ENCODE results near the gene PGS1.
A peak's percentile ranks its signal among the peaks of the same experiment; 100 is the strongest.

The PGS1 gene

GRCh38 chr17:78365561-78366108 lies 12.8 kb upstream of the PGS1 start:
- DNase-seq (ENCODE audit: low read depth) = no peak

GRCh38 chr17:78366109-78366848 lies 12.2 kb upstream of the PGS1 start:
- no peak for DNase-seq (ENCODE audit: low read depth)

GRCh38 chr17:78367193-78367592 lies 11.3 kb upstream of the PGS1 start:
- DNase-seq (ENCODE audit: low read depth) = no peak

GRCh38 chr17:78368348-78368747 lies 10.1 kb upstream of the PGS1 start:
- no peak for DNase-seq (ENCODE audit: low read depth)

GRCh38 chr17:78368854-78369495 lies 9.5 kb upstream of the PGS1 start:
- DNase-seq (ENCODE audit: low read depth) = no peak

- no peak for DNase-seq (ENCODE audit: low read depth)
These were observed 8.6 kb upstream of the PGS1 start for GRCh38 chr17:78369791-78370381.

GRCh38 chr17:78371056-78371455 lies 7.4 kb upstream of the PGS1 start:
- DNase-seq (ENCODE audit: low read depth) = no peak

- DNase-seq (ENCODE audit: low read depth) = no peak
These were observed 5.6 kb upstream of the PGS1 start for GRCh38 chr17:78372841-78373240.

GRCh38 chr17:78374189-78374588 lies 4.3 kb upstream of the PGS1 start:
- no peak for DNase-seq (ENCODE audit: low read depth)

- DNase-seq (ENCODE audit: low read depth) = no peak
These were observed 3.7 kb upstream of the PGS1 start for GRCh38 chr17:78374631-78375274.

- DNase-seq (ENCODE audit: low read depth) = no peak
These were observed 2.9 kb upstream of the PGS1 start for GRCh38 chr17:78375401-78376151.

GRCh38 chr17:78376161-78376560 lies 2.3 kb upstream of the PGS1 start:
- no peak for DNase-seq (ENCODE audit: low read depth)

GRCh38 chr17:78377858-78378224 lies 608 bp upstream of the PGS1 start:
- no peak for DNase-seq (ENCODE audit: low read depth)

- DNase-seq (ENCODE audit: low read depth) = no peak
These were observed 662 bp downstream of the PGS1 start for GRCh38 chr17:78379131-78379491.

GRCh38 chr17:78380370-78380769 lies 1.9 kb downstream of the PGS1 start:
- no peak for DNase-seq (ENCODE audit: low read depth)

- peak; percentile 67 for DNase-seq (ENCODE audit: low read depth)
These were observed 3.3 kb downstream of the PGS1 start for GRCh38 chr17:78381601-78382232.

- no peak for DNase-seq (ENCODE audit: low read depth)
These were observed 5.4 kb downstream of the PGS1 start for GRCh38 chr17:78383725-78384471.

GRCh38 chr17:78384479-78385175 lies 6.2 kb downstream of the PGS1 start:
- no peak for DNase-seq (ENCODE audit: low read depth)

- DNase-seq (ENCODE audit: low read depth) = no peak
These were observed 9.8 kb downstream of the PGS1 start for GRCh38 chr17:78387977-78388941.

Data from T-helper 22 cell (primary cell).